T-cell (primary cell): ENCODE data around the gene ADAD2. TPM values are rescaled to one million over a fixed set of nuclear protein-coding genes. Genes with fewer than 3 reads are reported as not detected.
"Not testable (repeated sequence)": the region's sequence is repeated elsewhere in the genome, so short reads cannot be mapped to it uniquely, and the experiment has no call there.

Experiments used
- ATAC-seq, 4 experiments: fragments of 200-7000 bp in 3 of 4; fragments of 150-1000 bp in 1 of 4; cut with Tn5 transposase; replicated peaks in 1 of 4; 1 replicate in 3 of 4; 2 replicates in 1 of 4; pipeline ENCODE4 v1.10.0; 2021; ENCODE audit warnings: moderate library complexity in 3 of 4, mild to moderate bottlenecking in 2 of 4, moderate number of reproducible peaks in 1 of 4
- CTCF ChIA-PET, 2 donors: fragments of 300-600 bp; sonication (Branson Sonifier 250); formaldehyde crosslinking; loops; one replicate each; lab custom pipeline; 2022; ENCODE audit warnings: antibody characterized with exemption in 2 of 2; lab: Charles Lee
- POLR2A ChIA-PET, 2 donors: fragments of 300-600 bp; sonication (Branson Sonifier 250); formaldehyde crosslinking; loops; one replicate each; lab custom pipeline; 2022; ENCODE audit warnings: antibody characterized with exemption in 2 of 2; lab: Charles Lee
- DNase-seq, 35 experiments: peaks; one replicate each; pipeline versions ENCODE4 v3.0.0 to v3.0.0-alpha.2; 2013 to 2023
- H3K27ac ChIP-seq: one replicate; pipeline ENCODE4 v1.5.1; 2013; ENCODE audit warnings: low read length
- H3K27me3 ChIP-seq, 2 experiments: replicated peaks in 1 of 2; 1 replicate in 1 of 2; 2 replicates in 1 of 2; pipeline versions ENCODE4 v1.6.1 to v1.7.0; 2013; ENCODE audit warnings: low read length in 1 of 2, mixed read lengths in 1 of 2; ENCODE audit not compliant: control insufficient read depth in 2 of 2, insufficient read depth in 2 of 2; ENCODE audit errors: extremely low read depth in 1 of 2
- H3K36me3 ChIP-seq, 2 donors: 1 replicate in 1 of 2; 2 replicates in 1 of 2; pipeline versions ENCODE4 v1.6.1 to v1.7.0; 2013; ENCODE audit warnings: low read length in 1 of 2; ENCODE audit not compliant: control insufficient read depth in 2 of 2, insufficient read depth in 1 of 2; ENCODE audit errors: extremely low read depth in 1 of 2
- H3K4me1 ChIP-seq, 2 experiments: 1 replicate in 1 of 2; 2 replicates in 1 of 2; pipeline versions ENCODE4 v1.6.1 to v1.7.0; 2013; ENCODE audit warnings: low read length in 2 of 2, mixed read lengths in 1 of 2; ENCODE audit not compliant: insufficient read depth in 2 of 2, control insufficient read depth in 1 of 2; ENCODE audit errors: extremely low read depth in 1 of 2
- H3K4me3 ChIP-seq, 2 donors: 1 replicate in 1 of 2; 2 replicates in 1 of 2; pipeline versions ENCODE4 v1.5.1 to v1.7.0; 2013; ENCODE audit warnings: mild to moderate bottlenecking in 2 of 2, low read length in 1 of 2, moderate library complexity in 1 of 2; ENCODE audit not compliant: control insufficient read depth in 1 of 2; ENCODE audit errors: extremely low read depth in 1 of 2
- H3K9me3 ChIP-seq: 2 replicates; pipeline ENCODE4 v1.7.0; 2013
- H3K27ac Mint-ChIP-seq, 2 donors: one replicate each; pipeline ENCODE4 v1.8.0; 2020 to 2021; ENCODE audit warnings: mild to moderate bottlenecking in 2 of 2, mixed read lengths in 2 of 2
- H3K27me3 Mint-ChIP-seq, 2 donors: one replicate each; pipeline ENCODE4 v1.8.0; 2021 to 2022; ENCODE audit warnings: mixed read lengths in 2 of 2
- H3K36me3 Mint-ChIP-seq: one replicate; pipeline ENCODE4 v1.8.0; 2021; ENCODE audit warnings: mixed read lengths
- H3K4me1 Mint-ChIP-seq, 3 donors: one replicate each; pipeline ENCODE4 v1.8.0; 2020 to 2022; ENCODE audit warnings: mixed read lengths in 3 of 3, mild to moderate bottlenecking in 1 of 3
- H3K4me3 Mint-ChIP-seq, 3 donors: one replicate each; pipeline ENCODE4 v1.8.0; 2020 to 2022; ENCODE audit warnings: mild to moderate bottlenecking in 3 of 3, mixed read lengths in 3 of 3, moderate library complexity in 3 of 3
- H3K9me3 Mint-ChIP-seq, 3 donors: one replicate each; pipeline ENCODE4 v1.8.0; 2020 to 2022; ENCODE audit warnings: mixed read lengths in 3 of 3
- whole genome bisulfite sequencing: methylation state at CpG from one replicate; pipeline ENCODE4 v1.1.5; 2013; ENCODE audit warnings: missing lambda C conversion rate; ENCODE audit not compliant: insufficient coverage; 5-methylcytosine and 5-hydroxymethylcytosine counted together
- total RNA-seq, 35 experiments: library from RNA in 6 of 35; stranded (reverse) in 6 of 35; fragments of 120-200 nt in 1 of 35; gene quantifications; one replicate each; pipeline versions ENCODE4 v1.2.1 to v1.2.4 and lab custom pipeline; 2013 to 2026

The ADAD2 gene
- total RNA-seq, 5 donors from 2014 or later (not counting 1 experiment from before 2014, with no cell fraction given), result 0.25 TPM; not detected in 4

DNA sequence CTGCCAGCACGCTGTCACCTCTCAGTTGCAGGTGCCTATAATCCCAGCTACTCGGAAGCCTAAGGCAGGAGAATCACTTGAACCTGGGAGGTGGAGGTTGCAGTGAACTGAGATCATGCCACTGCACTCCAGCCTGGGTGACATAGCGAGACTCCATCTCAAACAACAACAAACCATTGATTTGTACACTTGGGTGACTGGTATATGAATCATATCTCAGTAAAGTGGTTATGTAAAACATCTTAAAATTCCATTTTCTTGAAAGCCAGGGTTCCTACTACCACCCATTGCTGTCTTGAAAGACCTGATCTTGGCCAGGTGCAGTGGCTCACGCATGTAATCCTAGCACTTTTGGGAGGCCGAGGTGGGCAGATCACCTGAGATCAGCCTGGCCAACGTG, 14.2 kb downstream of the ADAD2 start:
- H3K9me3 ChIP-seq, H3K36me3 Mint-ChIP-seq, H3K4me1 Mint-ChIP-seq, H3K27me3 ChIP-seq, ATAC-seq, H3K27ac Mint-ChIP-seq, H3K27ac ChIP-seq, H3K27me3 Mint-ChIP-seq, POLR2A ChIA-PET, CTCF ChIA-PET, H3K9me3 Mint-ChIP-seq, H3K36me3 ChIP-seq, H3K4me1 ChIP-seq, H3K4me3 ChIP-seq, H3K4me3 Mint-ChIP-seq, DNase-seq: not testable (repeated sequence)
- 100% methylated on average over 1 of the region's 6 CpGs for WGBS

DNA sequence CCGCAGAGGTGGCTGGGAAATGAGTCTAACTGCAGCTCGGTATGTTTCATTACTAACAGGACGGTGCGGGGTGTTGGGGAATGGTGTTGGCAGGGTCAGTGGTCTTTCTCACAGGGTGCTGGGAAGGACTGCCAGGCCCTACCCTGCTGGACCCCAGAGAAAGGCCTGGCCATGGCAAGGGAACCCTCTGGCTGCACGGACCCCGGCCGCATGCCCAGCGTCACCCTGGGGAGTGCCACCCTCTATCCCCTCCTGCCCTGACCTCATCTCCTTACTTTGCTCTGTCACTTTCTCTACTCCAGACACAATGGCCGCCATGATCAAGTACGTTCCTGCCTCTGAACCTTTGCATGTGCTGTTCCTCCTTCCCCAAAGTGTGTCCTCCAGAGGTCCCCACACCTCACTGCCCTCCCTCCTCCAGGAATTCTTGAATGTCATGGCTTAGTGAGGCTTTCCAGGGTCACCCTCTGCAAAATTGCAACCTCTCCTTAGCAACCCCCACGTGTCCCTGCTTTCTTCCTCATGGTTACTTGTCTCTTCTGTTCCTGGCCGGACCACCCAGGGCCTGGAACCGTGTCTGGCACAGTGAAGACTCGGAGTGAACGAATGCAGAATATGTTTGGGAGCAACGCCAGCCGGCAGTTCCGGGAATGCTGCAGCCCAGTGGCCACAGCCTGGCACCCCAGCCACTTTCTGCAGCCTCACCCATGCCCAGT, 15.2 kb downstream of the ADAD2 start:
- Mint-ChIP-seq H3K4me3 (no peak overlapping the region), H3K27me3 (peaks cover 0 to 2% of the 10 kb centered on the region in 2 donors), H3K4me1 (no peaks in the 10 kb centered on the region), H3K27ac (no peak overlapping the region), H3K9me3 (no peaks in the 10 kb centered on the region), H3K36me3 (no peaks in the 10 kb centered on the region)
- CTCF ChIA-PET, result no interaction called here
- H3K27ac ChIP-seq, result no peak overlapping the region
- WGBS, result 87% methylated on average over 17 of the region's 18 CpGs
- DNase-seq, result no peak
- no peaks in the 10 kb centered on the region for H3K4me1 ChIP-seq
- POLR2A ChIA-PET, result no interaction called here
- no peaks in the 10 kb centered on the region for H3K9me3 ChIP-seq
- no peak for ATAC-seq
- no peak overlapping the region for H3K4me3 ChIP-seq
- H3K36me3 ChIP-seq, result no peaks in the 10 kb centered on the region
- peaks cover 0 to 2% of the 10 kb centered on the region in 2 experiments for H3K27me3 ChIP-seq

DNA sequence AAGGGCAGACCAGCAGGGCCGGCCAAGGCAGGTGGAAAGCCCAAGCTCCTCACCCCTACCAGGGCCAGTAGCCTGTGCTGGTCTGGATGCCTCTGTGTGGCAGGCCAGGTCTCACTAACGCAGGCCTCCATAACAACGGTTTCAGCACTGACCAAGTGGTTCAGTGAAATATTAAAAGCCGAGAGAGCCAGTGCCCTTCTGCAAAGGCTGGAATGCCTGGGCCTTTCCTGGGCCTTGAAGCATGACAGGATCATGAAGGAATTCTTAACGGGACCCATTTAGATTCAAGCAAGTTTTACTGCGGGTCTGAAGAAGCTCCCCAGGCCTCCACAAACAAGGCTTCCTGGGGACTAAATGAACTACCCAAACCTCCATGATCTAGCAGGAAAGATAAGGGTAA, 16.3 kb downstream of the ADAD2 start:
- Histone ChIP-seq H3K9me3 (no peaks in the 10 kb centered on the region), H3K4me1 (no peaks in the 10 kb centered on the region), H3K36me3 (no peaks in the 10 kb centered on the region), H3K27me3 (peaks cover 0 to 2% of the 10 kb centered on the region in 2 experiments), H3K4me3 (no peak overlapping the region), H3K27ac (no peak overlapping the region)
- no peak for DNase-seq
- CTCF ChIA-PET, result no interaction called here
- H3K27ac Mint-ChIP-seq, result no peak overlapping the region
- POLR2A ChIA-PET, result no interaction called here
- H3K36me3 Mint-ChIP-seq, result no peaks in the 10 kb centered on the region
- 81% methylated on average over 4 of the region's 6 CpGs for WGBS
- no peaks in the 10 kb centered on the region for H3K4me1 Mint-ChIP-seq
- H3K9me3 Mint-ChIP-seq, result no peaks in the 10 kb centered on the region
- H3K27me3 Mint-ChIP-seq, result peaks cover 0 to 2% of the 10 kb centered on the region in 2 donors
- no peak for ATAC-seq
- no peak overlapping the region for H3K4me3 Mint-ChIP-seq

DNA sequence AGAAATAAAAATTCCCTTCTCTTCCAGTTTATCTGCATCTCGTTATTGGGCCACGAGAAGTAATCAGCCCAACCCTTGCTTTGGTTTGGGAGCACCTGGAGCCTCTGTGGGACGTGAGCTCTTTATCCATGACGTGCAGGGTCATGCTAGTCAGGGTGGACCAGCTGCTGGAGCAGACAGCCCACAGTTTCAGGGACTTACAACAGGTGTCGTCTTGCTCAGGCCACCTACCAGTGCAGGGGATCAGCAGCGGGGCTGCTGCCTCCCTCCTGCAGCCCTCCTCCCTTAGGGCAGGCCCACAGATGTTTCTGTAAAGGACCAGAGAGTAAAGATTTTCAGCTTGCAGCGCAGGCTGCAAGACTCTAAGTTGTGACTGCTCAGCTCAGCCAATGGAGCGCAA, 16.9 kb downstream of the ADAD2 start:
- H3K4me1 Mint-ChIP-seq, result no peaks in the 10 kb centered on the region
- ChIA-PET CTCF (no interaction called here), POLR2A (no interaction called here)
- ATAC-seq, result no peak
- H3K27ac Mint-ChIP-seq, result no peak overlapping the region
- no peak for DNase-seq
- no peaks in the 10 kb centered on the region for H3K36me3 ChIP-seq
- H3K9me3 Mint-ChIP-seq, result no peaks in the 10 kb centered on the region
- WGBS, result 71% methylated on average over 6 of the region's 8 CpGs
- H3K4me1 ChIP-seq, result no peaks in the 10 kb centered on the region
- H3K9me3 ChIP-seq, result no peaks in the 10 kb centered on the region
- no peak overlapping the region for H3K4me3 ChIP-seq
- peaks cover 0 to 2% of the 10 kb centered on the region in 2 experiments for H3K27me3 ChIP-seq
- no peak overlapping the region for H3K27ac ChIP-seq
- H3K27me3 Mint-ChIP-seq, result peaks cover 0 to 2% of the 10 kb centered on the region in 2 donors
- no peaks in the 10 kb centered on the region for H3K36me3 Mint-ChIP-seq
- H3K4me3 Mint-ChIP-seq, result no peak overlapping the region

DNA sequence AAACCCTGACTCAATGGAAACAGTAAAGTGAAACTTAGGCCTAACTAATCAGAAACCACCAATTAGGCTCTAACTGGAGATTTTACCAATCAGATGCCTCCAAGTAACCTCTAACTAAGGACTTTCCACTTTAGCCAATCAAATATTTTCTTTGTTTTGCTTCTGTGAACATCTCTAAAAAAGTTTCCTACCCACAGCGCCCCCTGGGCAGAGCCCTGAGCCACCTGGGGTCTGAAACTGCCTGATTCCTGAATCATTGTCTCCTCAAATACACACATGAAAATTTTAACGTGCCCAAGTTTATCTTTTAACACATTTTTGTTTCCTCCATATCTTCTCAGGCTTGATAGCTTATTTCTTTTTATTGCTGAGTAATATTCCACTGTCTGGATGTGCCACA, 19.0 kb downstream of the ADAD2 start:
- H3K9me3 Mint-ChIP-seq, result no peaks in the 10 kb centered on the region
- no peaks in the 10 kb centered on the region for H3K9me3 ChIP-seq
- no peaks in the 10 kb centered on the region for H3K4me1 ChIP-seq
- H3K27ac Mint-ChIP-seq, result no peak overlapping the region
- CTCF ChIA-PET, result interaction anchor here in 1 of 2 donors (0.6 kb wide), 1 partner anchor 155 kb away, joined by 3 read pairs; no protein-coding TSS in a partner anchor
- POLR2A ChIA-PET, result interaction anchor here in 1 of 2 donors (0.6 kb wide), 1 partner anchor 292 kb away, joined by 4 read pairs; no protein-coding TSS in a partner anchor
- DNase-seq (no peak), ATAC-seq (no peak)
- no peak overlapping the region for H3K4me3 Mint-ChIP-seq
- H3K36me3 ChIP-seq, result no peaks in the 10 kb centered on the region
- H3K27me3 Mint-ChIP-seq, result peaks cover 0 to 2% of the 10 kb centered on the region in 2 donors
- H3K4me1 Mint-ChIP-seq, result no peaks in the 10 kb centered on the region
- WGBS, result 55% methylated on average over 2 of the region's 2 CpGs
- H3K36me3 Mint-ChIP-seq, result no peaks in the 10 kb centered on the region
- H3K4me3 ChIP-seq, result no peak overlapping the region
- H3K27me3 ChIP-seq, result peaks cover 0 to 2% of the 10 kb centered on the region in 2 experiments
- no peak overlapping the region for H3K27ac ChIP-seq

DNA sequence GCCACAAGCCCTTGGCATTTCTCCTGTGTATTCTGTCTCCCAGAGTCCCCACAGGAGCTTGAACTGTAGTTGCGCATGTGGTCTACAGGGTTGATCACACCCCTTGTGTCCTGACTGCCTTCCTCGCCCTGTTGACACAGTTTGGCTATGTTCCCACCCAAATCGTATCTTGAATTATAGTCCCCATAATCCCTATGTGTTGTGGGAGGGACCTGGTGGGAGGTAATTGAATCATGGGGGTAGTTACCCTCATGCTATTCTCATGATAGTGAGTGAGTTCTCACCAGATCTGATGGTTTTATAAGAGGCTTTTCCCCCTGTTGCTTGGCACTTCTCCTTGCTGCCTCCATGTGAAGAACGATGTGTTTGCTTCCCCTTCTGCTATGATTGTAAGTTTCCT, 21.2 kb downstream of the ADAD2 start:
- H3K36me3 ChIP-seq, result no peaks in the 10 kb centered on the region
- no peak overlapping the region for H3K27ac ChIP-seq
- Mint-ChIP-seq H3K36me3 (no peaks in the 10 kb centered on the region), H3K4me3 (no peak overlapping the region), H3K4me1 (no peaks in the 10 kb centered on the region), H3K9me3 (no peaks in the 10 kb centered on the region), H3K27me3 (no peaks in the 10 kb centered on the region), H3K27ac (no peak overlapping the region)
- 63% methylated on average over 1 of the region's 4 CpGs for WGBS
- no peak overlapping the region for H3K4me3 ChIP-seq
- H3K4me1 ChIP-seq, result no peaks in the 10 kb centered on the region
- POLR2A ChIA-PET, result no interaction called here
- H3K9me3 ChIP-seq, result no peaks in the 10 kb centered on the region
- ATAC-seq (no peak), DNase-seq (no peak)
- CTCF ChIA-PET, result no interaction called here
- H3K27me3 ChIP-seq, result no peaks in the 10 kb centered on the region
